ENCODE results near the gene MAP3K10.
"Not testable (repeated sequence)": the region's sequence is repeated elsewhere in the genome, so short reads cannot be mapped to it uniquely, and the experiment has no call there.

MAP3K10 gene

DNA sequence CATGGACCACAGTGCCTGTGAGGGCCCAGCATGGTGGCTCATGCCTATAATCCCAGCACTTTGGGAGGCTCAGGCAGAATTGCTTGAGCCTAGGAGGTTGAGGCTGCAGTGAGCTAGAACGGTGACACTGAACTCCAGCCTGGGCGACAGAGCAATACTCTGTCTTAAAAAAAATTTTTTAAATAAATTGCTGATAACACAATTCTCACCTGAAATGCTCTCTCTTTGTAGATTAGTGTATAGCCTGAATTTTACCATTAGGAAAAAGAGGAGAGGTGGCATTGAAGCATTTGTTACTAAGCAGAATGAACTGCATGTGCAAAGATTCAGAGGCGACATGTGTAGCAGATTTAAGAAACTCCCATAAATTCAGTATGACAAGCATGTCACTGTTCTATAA is 29.1 kb upstream of the MAP3K10 start:
- H3K27me3 Mint-ChIP-seq (ENCODE audit: low read depth): no peaks in the 10 kb centered on the region
- H3K4me3 Mint-ChIP-seq: no peak overlapping the region
- no peaks in the 10 kb centered on the region for H3K9me3 Mint-ChIP-seq
- H3K36me3 Mint-ChIP-seq (ENCODE audit: low read depth): no peaks in the 10 kb centered on the region
- H3K4me1 Mint-ChIP-seq (ENCODE audit: low read depth): peaks cover 5% of the 10 kb centered on the region
- no peak overlapping the region for H3K27ac Mint-ChIP-seq

DNA sequence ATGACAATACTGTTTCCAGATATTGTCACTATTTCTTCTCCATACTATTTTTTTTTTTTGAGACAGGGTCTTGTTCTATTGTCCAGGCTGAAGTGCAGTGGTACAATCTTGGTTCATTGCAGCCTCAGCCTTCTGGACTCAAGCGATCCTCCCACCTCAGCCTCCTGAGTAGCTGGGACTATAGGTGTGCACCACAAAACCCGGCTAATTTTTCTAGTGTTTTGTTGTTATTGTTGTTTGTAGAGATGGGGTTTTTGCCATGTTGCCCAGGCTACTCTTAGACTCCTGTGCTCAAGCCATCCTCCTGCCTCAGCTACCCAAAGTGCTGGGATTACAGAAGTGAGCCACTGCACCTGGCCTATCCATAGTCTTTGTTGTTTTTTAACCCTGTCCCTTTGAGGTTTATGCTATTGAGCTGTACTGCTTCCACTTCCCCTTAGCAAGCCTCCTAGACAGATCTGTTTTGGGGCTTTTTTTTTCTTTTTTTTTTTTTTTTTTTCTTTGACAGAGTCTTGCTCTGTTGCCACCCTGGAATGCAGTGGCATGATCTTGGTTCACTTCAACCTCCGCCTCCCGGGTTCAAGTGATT is 27.6 kb upstream of the MAP3K10 start:
- Mint-ChIP-seq H3K9me3 (no peaks in the 10 kb centered on the region), H3K36me3 (ENCODE audit: low read depth) (no peaks in the 10 kb centered on the region), H3K4me3 (peak overlapping the region; percentile 34), H3K27me3 (ENCODE audit: low read depth) (no peaks in the 10 kb centered on the region), H3K4me1 (ENCODE audit: low read depth) (peaks cover 5% of the 10 kb centered on the region), H3K27ac (peak overlapping the region; percentile 70)

DNA sequence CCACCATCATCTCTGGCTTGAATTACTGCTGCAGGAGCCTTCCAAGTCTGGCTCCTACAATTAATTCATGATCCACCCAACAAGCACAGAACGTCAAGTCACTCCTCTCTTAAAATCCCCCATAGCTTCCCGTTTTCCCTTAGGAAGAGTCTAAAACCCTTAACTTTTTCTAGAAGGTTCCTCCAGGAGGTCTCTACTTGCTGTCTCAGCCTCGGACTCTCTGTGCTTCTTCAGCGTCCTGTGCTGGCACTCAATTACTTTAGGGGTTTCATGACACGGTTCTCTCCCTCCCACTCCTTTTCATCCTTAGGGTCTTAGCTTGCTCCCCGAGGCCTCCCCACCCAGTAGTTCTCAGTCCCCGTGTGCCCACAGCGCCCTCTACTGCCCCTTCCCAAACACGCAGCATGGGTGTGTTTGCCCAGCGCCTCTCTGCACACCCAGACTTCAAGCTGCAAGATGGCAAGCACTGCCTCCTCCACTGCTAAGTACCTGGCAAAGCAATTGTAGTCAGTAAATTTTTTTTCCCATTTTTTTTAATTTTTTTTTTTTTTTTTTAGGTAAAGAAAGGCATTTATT is 25.8 kb upstream of the MAP3K10 start:
- Mint-ChIP-seq H3K4me1 (ENCODE audit: low read depth) (peaks cover 5% of the 10 kb centered on the region), H3K9me3 (no peaks in the 10 kb centered on the region), H3K4me3 (no peak overlapping the region), H3K27ac (no peak overlapping the region), H3K36me3 (ENCODE audit: low read depth) (no peaks in the 10 kb centered on the region), H3K27me3 (ENCODE audit: low read depth) (no peaks in the 10 kb centered on the region)

DNA sequence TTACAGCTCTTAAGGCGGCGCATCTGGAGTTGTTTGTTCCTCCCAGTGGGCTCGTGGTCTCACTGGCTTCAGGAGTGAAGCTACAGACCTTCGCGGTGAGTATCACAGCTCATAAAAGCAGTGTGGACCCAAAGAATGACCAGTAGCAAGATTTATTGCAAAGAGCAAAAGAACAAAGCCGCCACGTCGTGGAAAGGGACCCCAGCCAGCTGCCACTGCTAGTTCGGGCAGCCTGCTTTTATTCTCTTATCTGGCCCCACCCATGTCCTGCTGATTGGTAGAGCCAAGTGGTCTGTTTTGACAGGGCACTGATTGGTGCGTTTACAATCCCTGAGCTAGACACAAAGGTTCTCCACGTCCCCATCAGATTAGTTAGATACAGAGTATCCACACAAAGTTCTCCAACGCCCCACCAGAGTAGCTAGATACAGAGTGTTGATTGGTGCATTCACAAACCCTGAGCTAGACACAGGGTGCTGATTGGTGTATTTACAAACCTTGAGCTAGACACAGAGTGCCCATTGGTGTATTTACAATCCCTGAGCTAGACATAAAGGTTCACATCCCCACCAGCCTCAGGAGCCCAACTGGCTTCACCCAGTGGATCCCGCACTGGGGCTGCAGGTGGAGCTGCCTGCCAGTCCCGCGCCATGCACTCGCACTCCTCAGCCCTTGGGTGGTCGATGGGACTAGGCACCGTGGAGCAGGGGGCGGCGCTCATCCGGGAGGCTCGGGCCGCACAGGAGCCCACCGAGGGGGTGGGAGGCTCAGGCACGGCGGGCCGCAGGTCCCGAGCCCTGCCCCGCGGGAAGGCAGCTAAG is 21.5 kb upstream of the MAP3K10 start:
- H3K27ac Mint-ChIP-seq; H3K9me3 Mint-ChIP-seq; H3K27me3 Mint-ChIP-seq (ENCODE audit: low read depth); H3K4me3 Mint-ChIP-seq; H3K36me3 Mint-ChIP-seq (ENCODE audit: low read depth); H3K4me1 Mint-ChIP-seq (ENCODE audit: low read depth): not testable (repeated sequence)

DNA sequence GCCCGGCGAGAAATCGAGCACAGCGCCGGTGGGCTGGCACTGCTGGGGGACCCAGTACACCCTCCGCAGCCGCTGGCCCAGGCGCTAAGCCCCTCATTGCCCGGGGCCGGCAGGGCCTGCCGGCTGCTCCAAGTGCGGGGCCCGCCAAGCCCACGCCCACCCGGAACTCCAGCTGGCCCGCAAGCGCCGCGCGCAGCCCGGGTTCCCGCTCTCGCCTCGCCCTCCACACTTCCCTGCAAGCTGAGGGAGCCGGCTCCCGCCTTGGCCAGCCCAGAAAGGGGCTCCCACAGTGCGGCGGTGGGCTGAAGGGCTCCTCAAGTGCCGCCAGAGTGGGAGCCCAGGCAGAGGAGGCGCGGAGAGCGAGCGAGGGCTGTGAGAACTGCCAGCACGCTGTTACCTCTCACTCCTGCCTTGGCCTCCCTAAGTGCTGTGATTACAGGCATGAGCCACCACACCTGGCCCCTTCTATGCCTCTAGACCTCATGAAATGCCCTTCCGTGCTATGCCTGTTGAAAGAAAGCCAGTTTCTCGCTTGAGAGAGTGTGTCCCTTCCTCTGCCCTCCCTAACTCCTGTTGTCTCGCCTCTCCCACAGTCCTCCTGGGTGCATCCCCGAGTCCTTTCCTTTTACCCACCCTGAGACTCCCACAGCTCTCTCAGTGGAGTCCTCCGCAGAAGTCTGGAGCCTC is 20.8 kb upstream of the MAP3K10 start:
- not testable (repeated sequence) for H3K4me1 Mint-ChIP-seq (ENCODE audit: low read depth); H3K4me3 Mint-ChIP-seq; H3K9me3 Mint-ChIP-seq; H3K27me3 Mint-ChIP-seq (ENCODE audit: low read depth); H3K36me3 Mint-ChIP-seq (ENCODE audit: low read depth); H3K27ac Mint-ChIP-seq

DNA sequence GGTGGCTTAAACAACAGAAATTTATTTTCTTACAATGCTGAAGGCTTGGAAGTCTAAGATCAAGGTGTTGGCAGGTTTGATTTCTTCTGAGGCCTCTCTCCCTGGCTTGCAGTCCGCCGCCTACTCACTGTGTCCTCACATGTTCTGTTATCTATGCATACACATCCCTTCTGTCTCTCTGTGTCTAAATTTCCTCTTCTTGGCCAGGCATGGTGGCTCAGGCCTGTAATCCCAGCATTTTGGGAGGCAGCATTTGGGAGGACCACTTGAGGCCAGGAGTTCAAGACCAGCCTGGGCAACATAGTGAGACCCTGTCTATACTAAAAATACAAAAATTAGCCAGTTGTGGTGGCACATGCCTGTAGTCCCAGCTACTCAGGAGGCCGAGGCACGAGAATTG is 19.9 kb upstream of the MAP3K10 start:
- not testable (repeated sequence) for H3K27me3 Mint-ChIP-seq (ENCODE audit: low read depth); H3K4me3 Mint-ChIP-seq; H3K9me3 Mint-ChIP-seq; H3K4me1 Mint-ChIP-seq (ENCODE audit: low read depth); H3K36me3 Mint-ChIP-seq (ENCODE audit: low read depth); H3K27ac Mint-ChIP-seq

DNA sequence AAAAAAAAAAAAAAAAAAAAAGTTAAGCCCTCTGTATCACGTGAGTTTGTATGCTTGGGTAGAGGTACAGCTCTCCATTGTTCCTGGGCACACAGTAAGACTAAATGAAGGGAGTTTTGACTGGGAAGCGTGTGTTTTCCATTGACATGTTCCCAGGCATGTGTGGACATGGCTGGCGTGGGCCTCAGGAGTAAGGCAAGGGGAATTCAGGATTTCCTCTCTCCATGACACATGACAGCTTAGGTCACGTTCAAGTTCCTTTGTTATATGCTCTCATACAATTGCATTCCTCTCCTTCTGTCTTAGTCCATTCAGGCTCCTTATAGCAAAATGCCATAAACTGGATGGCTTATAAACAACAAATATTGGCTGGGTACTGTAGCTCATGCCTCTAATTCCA is 17.1 kb upstream of the MAP3K10 start:
- Mint-ChIP-seq H3K27me3 (ENCODE audit: low read depth) (peaks cover 4% of the 10 kb centered on the region), H3K27ac (no peak overlapping the region), H3K9me3 (no peaks in the 10 kb centered on the region), H3K36me3 (ENCODE audit: low read depth) (no peaks in the 10 kb centered on the region), H3K4me1 (ENCODE audit: low read depth) (no peaks in the 10 kb centered on the region), H3K4me3 (no peak overlapping the region)

DNA sequence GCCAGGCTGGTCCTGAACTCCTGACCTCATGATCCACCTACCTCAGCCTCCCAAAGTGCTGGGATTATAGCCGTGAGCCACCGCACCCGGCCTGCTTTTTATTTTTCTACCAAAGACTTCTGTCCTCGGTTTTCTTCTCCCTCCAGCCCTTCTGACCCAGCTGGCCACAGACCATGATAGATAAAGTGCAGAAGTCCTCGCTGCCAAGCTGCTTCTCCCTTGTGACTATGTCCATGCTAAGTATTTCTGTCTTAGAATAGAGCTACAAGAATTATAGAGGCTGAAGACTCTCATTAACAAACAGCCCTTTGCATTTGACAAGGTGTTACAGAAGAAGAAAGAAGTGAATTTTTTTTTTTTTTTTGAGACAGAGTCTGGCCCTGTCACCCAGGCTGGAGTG is 15.4 kb upstream of the MAP3K10 start:
- H3K4me1 Mint-ChIP-seq (ENCODE audit: low read depth): no peaks in the 10 kb centered on the region
- no peaks in the 10 kb centered on the region for H3K36me3 Mint-ChIP-seq (ENCODE audit: low read depth)
- H3K4me3 Mint-ChIP-seq: no peak overlapping the region
- H3K27ac Mint-ChIP-seq: no peak overlapping the region
- no peaks in the 10 kb centered on the region for H3K9me3 Mint-ChIP-seq
- peaks cover 11% of the 10 kb centered on the region for H3K27me3 Mint-ChIP-seq (ENCODE audit: low read depth)

DNA sequence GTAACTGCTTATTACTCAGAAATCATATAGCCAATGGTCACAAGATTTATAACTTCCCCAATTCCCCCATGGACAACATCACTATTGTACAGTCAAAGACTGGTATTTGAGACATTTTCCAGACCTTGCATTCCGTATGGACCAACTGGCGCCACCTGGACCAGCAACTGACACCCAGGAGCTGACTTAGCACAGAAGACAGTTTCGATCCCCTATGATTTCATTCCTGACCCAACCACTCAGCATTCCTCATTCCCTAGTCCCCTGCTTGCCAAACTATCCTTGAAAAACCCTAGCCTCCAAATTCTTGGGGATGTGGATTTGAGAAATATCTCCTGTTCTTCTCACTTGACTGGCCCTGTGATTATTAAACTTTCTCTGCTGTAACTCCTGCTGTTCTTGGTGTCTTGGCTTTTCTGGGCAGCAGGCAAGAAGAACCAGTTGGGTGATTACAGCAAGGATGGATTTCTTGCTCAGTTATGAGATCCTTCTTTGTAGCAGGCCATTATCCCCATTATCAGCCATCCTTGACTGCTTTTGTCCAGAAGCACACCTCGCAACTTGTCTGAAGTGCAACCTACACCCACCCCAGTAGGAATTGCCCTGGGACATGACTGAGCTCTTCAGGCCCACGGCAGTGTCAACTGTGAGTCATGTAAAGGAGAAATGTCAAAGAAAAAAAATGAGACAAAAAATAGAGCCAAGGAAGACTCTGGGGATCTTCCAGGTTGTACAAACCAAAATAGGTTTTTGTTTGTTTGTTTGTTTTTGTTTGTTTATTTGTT is 13.7 kb upstream of the MAP3K10 start:
- Mint-ChIP-seq H3K9me3 (no peaks in the 10 kb centered on the region), H3K36me3 (ENCODE audit: low read depth) (no peaks in the 10 kb centered on the region), H3K27ac (no peak overlapping the region), H3K4me1 (ENCODE audit: low read depth) (no peaks in the 10 kb centered on the region), H3K4me3 (no peak overlapping the region), H3K27me3 (ENCODE audit: low read depth) (peaks cover 11% of the 10 kb centered on the region)

DNA sequence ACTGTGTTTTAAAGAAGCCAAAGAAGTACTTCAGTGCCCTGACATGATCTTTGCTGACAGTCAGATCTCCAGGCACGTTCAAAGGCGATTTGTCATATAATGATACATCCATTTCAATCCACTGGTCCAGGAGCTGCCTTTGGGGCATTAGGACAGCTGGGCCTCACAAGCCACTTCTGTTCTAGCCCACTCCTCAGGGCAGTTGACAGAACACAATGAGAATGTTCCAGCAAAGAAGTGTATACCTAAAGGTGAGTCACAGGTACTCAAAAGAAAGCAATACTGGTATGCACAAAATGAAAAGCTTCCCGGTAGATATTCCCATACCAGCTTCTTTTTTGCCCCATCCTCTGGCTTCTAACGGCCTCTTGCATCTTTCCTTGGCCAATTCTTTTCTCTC is 12.5 kb upstream of the MAP3K10 start:
- Mint-ChIP-seq H3K36me3 (ENCODE audit: low read depth) (no peaks in the 10 kb centered on the region), H3K4me1 (ENCODE audit: low read depth) (no peaks in the 10 kb centered on the region), H3K9me3 (no peaks in the 10 kb centered on the region), H3K27me3 (ENCODE audit: low read depth) (peaks cover 11% of the 10 kb centered on the region), H3K4me3 (no peak overlapping the region), H3K27ac (no peak overlapping the region)

DNA sequence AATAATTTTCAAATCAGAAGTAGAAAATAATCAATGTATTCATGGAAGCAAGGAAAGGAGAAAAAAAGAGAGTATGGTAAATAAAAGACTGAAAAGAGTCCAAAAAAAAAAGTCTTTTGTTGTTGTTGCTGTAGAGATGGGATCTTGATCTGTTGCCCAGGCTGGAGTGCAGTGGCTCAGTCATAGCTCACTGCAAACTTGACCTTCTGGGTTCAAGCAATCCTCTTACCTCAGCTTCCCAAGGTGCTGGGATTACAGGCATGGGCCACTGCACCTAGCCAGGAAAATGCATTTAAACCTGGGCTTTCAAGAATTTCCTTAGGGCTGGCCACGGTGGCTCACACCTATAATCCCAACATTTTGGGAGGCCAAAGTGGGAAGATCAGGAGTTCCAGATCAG is 7.0 kb upstream of the MAP3K10 start:
- no peaks in the 10 kb centered on the region for H3K36me3 Mint-ChIP-seq (ENCODE audit: low read depth)
- peaks cover 6% of the 10 kb centered on the region for H3K27me3 Mint-ChIP-seq (ENCODE audit: low read depth)
- H3K4me1 Mint-ChIP-seq (ENCODE audit: low read depth): no peaks in the 10 kb centered on the region
- H3K9me3 Mint-ChIP-seq: no peaks in the 10 kb centered on the region
- H3K27ac Mint-ChIP-seq: no peak overlapping the region
- H3K4me3 Mint-ChIP-seq: no peak overlapping the region

DNA sequence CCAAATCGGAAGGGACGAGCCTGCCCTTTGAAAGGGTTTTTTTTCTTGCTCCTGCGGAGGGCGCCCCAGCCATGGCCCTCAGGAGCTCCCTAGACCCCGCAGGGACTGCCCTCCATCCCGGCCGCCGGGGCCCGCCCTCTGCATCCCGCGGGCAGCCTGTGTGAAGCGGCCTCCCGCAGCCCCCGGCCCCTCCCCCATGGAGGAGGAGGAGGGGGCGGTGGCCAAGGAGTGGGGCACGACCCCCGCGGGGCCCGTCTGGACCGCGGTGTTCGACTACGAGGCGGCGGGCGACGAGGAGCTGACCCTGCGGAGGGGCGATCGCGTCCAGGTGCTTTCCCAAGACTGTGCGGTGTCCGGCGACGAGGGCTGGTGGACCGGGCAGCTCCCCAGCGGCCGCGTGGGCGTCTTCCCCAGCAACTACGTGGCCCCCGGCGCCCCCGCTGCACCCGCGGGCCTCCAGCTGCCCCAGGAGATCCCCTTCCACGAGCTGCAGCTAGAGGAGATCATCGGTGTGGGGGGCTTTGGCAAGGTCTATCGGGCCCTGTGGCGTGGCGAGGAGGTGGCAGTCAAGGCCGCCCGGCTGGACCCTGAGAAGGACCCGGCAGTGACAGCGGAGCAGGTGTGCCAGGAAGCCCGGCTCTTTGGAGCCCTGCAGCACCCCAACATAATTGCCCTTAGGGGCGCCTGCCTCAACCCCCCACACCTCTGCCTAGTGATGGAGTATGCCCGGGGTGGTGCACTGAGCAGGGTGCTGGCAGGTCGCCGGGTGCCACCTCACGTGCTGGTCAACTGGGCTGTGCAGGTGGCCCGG is 815 bp downstream of the MAP3K10 start:
- Mint-ChIP-seq H3K36me3 (ENCODE audit: low read depth) (peaks cover 3% of the 10 kb centered on the region), H3K4me1 (ENCODE audit: low read depth) (peaks cover 19% of the 10 kb centered on the region), H3K4me3 (peak overlapping the region; percentile 53), H3K27ac (no peak overlapping the region), H3K27me3 (ENCODE audit: low read depth) (no peaks in the 10 kb centered on the region), H3K9me3 (no peaks in the 10 kb centered on the region)

DNA sequence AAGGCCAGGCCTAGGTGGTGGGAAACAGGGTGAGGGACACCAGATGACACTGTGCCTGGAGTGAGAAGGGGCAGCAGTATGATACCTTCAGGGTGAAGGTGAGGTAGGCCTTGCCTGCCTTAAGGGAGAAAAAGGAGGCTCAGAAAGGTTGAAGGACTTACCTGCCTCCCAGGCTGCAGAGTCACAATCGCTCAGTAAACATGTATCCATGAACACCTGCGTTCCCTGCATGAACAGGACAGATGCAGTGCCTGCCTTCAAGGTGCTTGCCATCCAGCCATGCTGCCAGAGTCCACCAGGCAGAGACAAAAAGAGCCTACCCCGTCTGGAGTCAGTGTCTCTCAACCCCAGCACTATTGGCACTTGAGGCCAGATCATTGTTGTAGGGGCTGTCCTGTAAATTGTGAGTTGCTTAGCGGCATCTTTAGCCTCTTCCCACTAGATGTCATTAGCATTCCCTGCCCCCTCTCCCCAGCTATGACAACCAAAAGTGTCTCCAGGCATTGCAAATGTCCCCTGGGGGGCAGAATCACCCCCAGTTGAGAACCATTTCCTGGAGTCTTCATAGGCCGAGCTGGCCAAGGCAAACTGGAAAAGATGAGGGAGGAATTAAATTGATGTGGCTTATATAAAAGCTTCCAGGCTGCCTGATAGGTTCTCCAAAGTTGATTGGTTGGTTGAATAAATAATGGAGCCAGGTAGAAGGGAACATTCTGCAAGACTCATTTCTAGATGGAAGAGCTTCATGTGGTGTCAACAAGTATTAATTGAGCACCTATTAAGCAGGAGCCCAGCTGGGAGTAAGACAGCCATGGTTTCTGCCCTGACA is 1.7 kb downstream of the MAP3K10 start:
- Mint-ChIP-seq H3K9me3 (no peaks in the 10 kb centered on the region), H3K4me1 (ENCODE audit: low read depth) (peaks cover 19% of the 10 kb centered on the region), H3K4me3 (peak overlapping the region; percentile 53), H3K27me3 (ENCODE audit: low read depth) (no peaks in the 10 kb centered on the region), H3K27ac (no peak overlapping the region), H3K36me3 (ENCODE audit: low read depth) (peaks cover 4% of the 10 kb centered on the region)

Measured in T-helper 1 cell treated with Interleukin-12 subunit alpha and Interleukin-12 subunit beta and Interleukin-4 antibody, amounts not matched to agents 30 μg/mL and 1 μg/mL, for 36 hours (primary cell).